ENCODE measurements around the gene SH2B2.
A peak's percentile ranks its signal among the peaks of the same experiment; 100 is the strongest.
"Not testable (repeated sequence)": the region's sequence is repeated elsewhere in the genome, so short reads cannot be mapped to it uniquely, and the experiment has no call there.

SH2B2 gene

DNA sequence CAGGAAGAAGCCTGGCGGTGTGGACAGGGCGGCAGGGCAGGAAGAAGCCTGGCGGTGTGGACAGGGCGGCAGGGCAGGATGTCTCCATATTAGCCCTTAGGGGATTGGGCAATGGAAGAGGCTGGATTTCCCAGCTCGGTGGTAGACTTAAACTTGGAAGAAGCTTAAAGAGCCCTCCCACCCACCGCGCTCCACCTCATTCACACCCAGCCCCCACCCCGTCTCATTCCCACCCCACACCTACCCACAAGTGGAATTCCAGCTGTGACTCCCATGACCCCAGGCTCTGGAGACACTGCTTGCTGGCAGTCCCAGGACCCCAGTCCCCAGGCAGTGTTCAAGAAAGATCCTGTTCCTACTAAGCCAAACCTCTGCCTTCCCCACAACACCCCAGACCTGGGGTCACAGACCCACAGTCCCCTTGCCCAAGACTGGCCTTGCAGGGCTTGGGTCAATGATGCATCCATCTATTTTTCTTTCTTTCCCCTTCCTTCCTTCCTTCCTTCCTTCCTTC is 35.6 kb downstream of the SH2B2 start:
- peak; percentile 57 to 77 for DNase-seq
- H3K18ac ChIP-seq (ENCODE audit: low read length), result no peak overlapping the region
- H2BK12ac ChIP-seq (ENCODE audit: low read length), result no peak overlapping the region
- H2AK5ac ChIP-seq (ENCODE audit: low read length), result no peak overlapping the region
- no peaks in the 10 kb centered on the region for H3K27me3 ChIP-seq (ENCODE audit: insufficient read depth, low read length)
- peaks cover 6% of the 10 kb centered on the region for H3K9me3 ChIP-seq (ENCODE audit: insufficient read depth, low read depth, low read length)
- no peak overlapping the region for H3K4me3 ChIP-seq (ENCODE audit: low read depth, low read length)
- H4K91ac ChIP-seq (ENCODE audit: low read depth, low read length), result no peak overlapping the region
- H3K79me1 ChIP-seq (ENCODE audit: low read length), result peaks cover 9% of the 10 kb centered on the region
- no peak overlapping the region for H3K14ac ChIP-seq (ENCODE audit: low read length)
- H4K8ac ChIP-seq (ENCODE audit: low read depth, low read length), result peak overlapping the region; percentile 77
- peaks cover 27 to 28% of the 10 kb centered on the region in 2 experiments for H3K4me1 ChIP-seq (ENCODE audit: control insufficient read depth in 1 of 2, insufficient read depth in 2 of 2, low read length in 2 of 2)
- H3K27ac ChIP-seq (ENCODE audit: low read depth, low read length), result no peak overlapping the region
- H2AFZ ChIP-seq (ENCODE audit: insufficient read depth, low read length, poor library complexity), result no peak overlapping the region
- H3K9ac ChIP-seq (ENCODE audit: low read length), result no peak overlapping the region
- H3K79me2 ChIP-seq (ENCODE audit: control insufficient read depth, insufficient read depth, low read length, poor library complexity), result no peaks in the 10 kb centered on the region
- H2BK5ac ChIP-seq (ENCODE audit: low read depth, low read length, poor library complexity), result no peak overlapping the region
- no peak overlapping the region for H4K12ac ChIP-seq (ENCODE audit: low read depth, low read length)
- no peak overlapping the region for H3K4ac ChIP-seq (ENCODE audit: low read depth, low read length)
- H2BK120ac ChIP-seq (ENCODE audit: insufficient read depth, low read length, poor library complexity), result no peak overlapping the region
- no peak overlapping the region for H3K4me2 ChIP-seq (ENCODE audit: low read length)
- peaks cover 7 to 18% of the 10 kb centered on the region in 2 experiments for H3K36me3 ChIP-seq (ENCODE audit: control insufficient read depth in 1 of 2, insufficient read depth in 2 of 2, low read length in 2 of 2)
- H3K23ac ChIP-seq (ENCODE audit: low read length), result no peak overlapping the region
- WGBS (ENCODE audit: extremely low coverage, insufficient coverage, insufficient read length), result no CpG with 5 or more reads among the region's 8 CpGs

- H3K18ac ChIP-seq (ENCODE audit: low read length), result no peak overlapping the region
- no CpG with 5 or more reads among the region's 5 CpGs for WGBS (ENCODE audit: extremely low coverage, insufficient coverage, insufficient read length)
- H2AFZ ChIP-seq (ENCODE audit: insufficient read depth, low read length, poor library complexity), result no peak overlapping the region
- no peak overlapping the region for H4K12ac ChIP-seq (ENCODE audit: low read depth, low read length)
- no peak overlapping the region for H3K27ac ChIP-seq (ENCODE audit: low read depth, low read length)
- H2BK120ac ChIP-seq (ENCODE audit: insufficient read depth, low read length, poor library complexity), result no peak overlapping the region
- no peaks in the 10 kb centered on the region for H3K79me2 ChIP-seq (ENCODE audit: control insufficient read depth, insufficient read depth, low read length, poor library complexity)
- no peak overlapping the region for H2AK5ac ChIP-seq (ENCODE audit: low read length)
- H3K9me3 ChIP-seq (ENCODE audit: insufficient read depth, low read depth, low read length), result peaks cover 6% of the 10 kb centered on the region
- H3K4me2 ChIP-seq (ENCODE audit: low read length), result no peak overlapping the region
- peaks cover 24 to 25% of the 10 kb centered on the region in 2 experiments for H3K4me1 ChIP-seq (ENCODE audit: control insufficient read depth in 1 of 2, insufficient read depth in 2 of 2, low read length in 2 of 2)
- no peak overlapping the region for H3K9ac ChIP-seq (ENCODE audit: low read length)
- H3K23ac ChIP-seq (ENCODE audit: low read length), result no peak overlapping the region
- peaks cover 6 to 14% of the 10 kb centered on the region in 2 experiments for H3K36me3 ChIP-seq (ENCODE audit: control insufficient read depth in 1 of 2, insufficient read depth in 2 of 2, low read length in 2 of 2)
- H3K14ac ChIP-seq (ENCODE audit: low read length), result no peak overlapping the region
- H4K91ac ChIP-seq (ENCODE audit: low read depth, low read length), result no peak overlapping the region
- H4K8ac ChIP-seq (ENCODE audit: low read depth, low read length), result no peak overlapping the region
- H3K4me3 ChIP-seq (ENCODE audit: low read depth, low read length), result no peak overlapping the region
- no peak overlapping the region for H3K4ac ChIP-seq (ENCODE audit: low read depth, low read length)
- no peak overlapping the region for H2BK12ac ChIP-seq (ENCODE audit: low read length)
- DNase-seq, result no peak
- peaks cover 6% of the 10 kb centered on the region for H3K79me1 ChIP-seq (ENCODE audit: low read length)
- H2BK5ac ChIP-seq (ENCODE audit: low read depth, low read length, poor library complexity), result no peak overlapping the region
- no peaks in the 10 kb centered on the region for H3K27me3 ChIP-seq (ENCODE audit: insufficient read depth, low read length)
These were observed 37.2 kb downstream of the SH2B2 start for GRCh38 chr7:102323914-102324195.

DNA sequence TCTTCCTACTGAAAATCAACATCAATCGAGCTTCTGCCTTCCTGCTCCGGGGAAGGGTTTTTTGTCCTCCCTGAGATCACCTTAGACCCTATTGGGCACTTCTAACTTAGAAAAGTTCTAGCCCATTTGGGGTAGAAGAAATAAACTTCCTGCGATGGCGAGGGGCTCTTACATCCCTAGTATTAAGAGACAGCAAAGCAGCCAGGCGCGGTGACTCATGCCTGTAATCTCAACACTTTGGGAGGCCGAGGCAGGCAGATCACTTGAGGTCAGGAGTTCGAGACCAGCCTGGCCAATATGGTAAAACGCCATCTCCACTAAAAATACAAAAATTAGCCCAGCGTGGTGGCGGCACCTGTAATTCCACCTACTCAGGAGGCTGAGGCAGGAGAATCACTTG is 38.4 kb downstream of the SH2B2 start:
- H3K27me3 ChIP-seq (ENCODE audit: insufficient read depth, low read length); DNase-seq; H3K79me1 ChIP-seq (ENCODE audit: low read length); H4K12ac ChIP-seq (ENCODE audit: low read depth, low read length); H3K18ac ChIP-seq (ENCODE audit: low read length); H3K9me3 ChIP-seq (ENCODE audit: insufficient read depth, low read depth, low read length); H3K14ac ChIP-seq (ENCODE audit: low read length); H3K4me2 ChIP-seq (ENCODE audit: low read length); H2BK120ac ChIP-seq (ENCODE audit: insufficient read depth, low read length, poor library complexity); H3K27ac ChIP-seq (ENCODE audit: low read depth, low read length); H3K79me2 ChIP-seq (ENCODE audit: control insufficient read depth, insufficient read depth, low read length, poor library complexity); H2BK12ac ChIP-seq (ENCODE audit: low read length); H3K23ac ChIP-seq (ENCODE audit: low read length); H4K91ac ChIP-seq (ENCODE audit: low read depth, low read length); H2AK5ac ChIP-seq (ENCODE audit: low read length); H2BK5ac ChIP-seq (ENCODE audit: low read depth, low read length, poor library complexity); H3K9ac ChIP-seq (ENCODE audit: low read length); H2AFZ ChIP-seq (ENCODE audit: insufficient read depth, low read length, poor library complexity); H3K4ac ChIP-seq (ENCODE audit: low read depth, low read length); H4K8ac ChIP-seq (ENCODE audit: low read depth, low read length); H3K4me3 ChIP-seq (ENCODE audit: low read depth, low read length): not testable (repeated sequence)
- Histone ChIP-seq H3K4me1 (ENCODE audit: control insufficient read depth in 1 of 2, insufficient read depth in 2 of 2, low read length in 2 of 2) (peaks cover 15 to 18% of the 10 kb centered on the region in 2 experiments), H3K36me3 (ENCODE audit: control insufficient read depth in 1 of 2, insufficient read depth in 2 of 2, low read length in 2 of 2) (peaks cover 6 to 11% of the 10 kb centered on the region in 2 experiments)
- no CpG with 5 or more reads among the region's 11 CpGs for WGBS (ENCODE audit: extremely low coverage, insufficient coverage, insufficient read length)

- Histone ChIP-seq H2AK5ac (ENCODE audit: low read length) (no peak overlapping the region), H3K79me2 (ENCODE audit: control insufficient read depth, insufficient read depth, low read length, poor library complexity) (no peaks in the 10 kb centered on the region), H2AFZ (ENCODE audit: insufficient read depth, low read length, poor library complexity) (no peak overlapping the region), H3K4me2 (ENCODE audit: low read length) (no peak overlapping the region), H2BK120ac (ENCODE audit: insufficient read depth, low read length, poor library complexity) (no peak overlapping the region), H3K9ac (ENCODE audit: low read length) (no peak overlapping the region), H2BK5ac (ENCODE audit: low read depth, low read length, poor library complexity) (no peak overlapping the region), H3K4me1 (ENCODE audit: control insufficient read depth in 1 of 2, insufficient read depth in 2 of 2, low read length in 2 of 2) (peaks cover 10% of the 10 kb centered on the region in 2 experiments), H3K27ac (ENCODE audit: low read depth, low read length) (no peak overlapping the region), H3K23ac (ENCODE audit: low read length) (no peak overlapping the region), H3K27me3 (ENCODE audit: insufficient read depth, low read length) (no peaks in the 10 kb centered on the region), H3K18ac (ENCODE audit: low read length) (no peak overlapping the region), H3K14ac (ENCODE audit: low read length) (no peak overlapping the region), H3K9me3 (ENCODE audit: insufficient read depth, low read depth, low read length) (no peaks in the 10 kb centered on the region), H4K8ac (ENCODE audit: low read depth, low read length) (no peak overlapping the region), H3K36me3 (ENCODE audit: control insufficient read depth in 1 of 2, insufficient read depth in 2 of 2, low read length in 2 of 2) (peaks cover 0 to 4% of the 10 kb centered on the region in 2 experiments), H3K79me1 (ENCODE audit: low read length) (peaks cover 6% of the 10 kb centered on the region), H4K91ac (ENCODE audit: low read depth, low read length) (no peak overlapping the region), H3K4ac (ENCODE audit: low read depth, low read length) (no peak overlapping the region), H4K12ac (ENCODE audit: low read depth, low read length) (no peak overlapping the region), H3K4me3 (ENCODE audit: low read depth, low read length) (no peak overlapping the region), H2BK12ac (ENCODE audit: low read length) (no peak overlapping the region)
- no CpG with 5 or more reads among the region's 11 CpGs for WGBS (ENCODE audit: extremely low coverage, insufficient coverage, insufficient read length)
- no peak for DNase-seq
These were observed 39.7 kb downstream of the SH2B2 start for GRCh38 chr7:102326157-102326889.

Measured in trophoblast cell (in vitro differentiated cells and primary cell).